Measurements from ENCODE around the gene C12orf42. TPM values are rescaled to one million over a fixed set of nuclear protein-coding genes. Genes with fewer than 3 reads are reported as not detected.

Gene C12orf42
- total RNA-seq, 1 donor from 2014 or later, result not detected

DNA sequence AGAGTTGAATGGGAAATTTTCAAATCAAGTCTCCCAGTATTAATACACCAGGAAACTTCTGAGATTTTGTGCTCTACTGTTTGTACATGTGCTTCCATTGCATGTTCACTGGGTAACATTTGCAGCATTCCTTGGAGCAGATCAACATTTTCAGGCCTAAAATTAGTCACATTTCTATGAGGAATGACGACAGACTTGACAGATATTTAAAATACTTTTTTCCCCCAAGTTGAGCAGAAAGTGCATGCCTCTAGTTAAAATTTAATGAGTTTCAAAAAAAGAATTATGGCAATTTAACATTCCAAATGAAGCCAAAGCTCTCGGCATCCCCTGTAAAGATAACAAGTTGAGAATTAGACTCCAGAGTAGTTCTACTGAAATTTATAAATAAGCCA lies 72.3 kb downstream of the C12orf42 start:
- H3K4me3 Mint-ChIP-seq (ENCODE audit: unreplicated experiment), result no peak overlapping the region
- no peaks in the 10 kb centered on the region for H3K27me3 Mint-ChIP-seq (ENCODE audit: unreplicated experiment)
- no peaks in the 10 kb centered on the region for H3K36me3 Mint-ChIP-seq (ENCODE audit: unreplicated experiment)
- peaks cover 4% of the 10 kb centered on the region for H3K9me3 Mint-ChIP-seq (ENCODE audit: unreplicated experiment)
- TF ChIP-seq, protein P1, sequence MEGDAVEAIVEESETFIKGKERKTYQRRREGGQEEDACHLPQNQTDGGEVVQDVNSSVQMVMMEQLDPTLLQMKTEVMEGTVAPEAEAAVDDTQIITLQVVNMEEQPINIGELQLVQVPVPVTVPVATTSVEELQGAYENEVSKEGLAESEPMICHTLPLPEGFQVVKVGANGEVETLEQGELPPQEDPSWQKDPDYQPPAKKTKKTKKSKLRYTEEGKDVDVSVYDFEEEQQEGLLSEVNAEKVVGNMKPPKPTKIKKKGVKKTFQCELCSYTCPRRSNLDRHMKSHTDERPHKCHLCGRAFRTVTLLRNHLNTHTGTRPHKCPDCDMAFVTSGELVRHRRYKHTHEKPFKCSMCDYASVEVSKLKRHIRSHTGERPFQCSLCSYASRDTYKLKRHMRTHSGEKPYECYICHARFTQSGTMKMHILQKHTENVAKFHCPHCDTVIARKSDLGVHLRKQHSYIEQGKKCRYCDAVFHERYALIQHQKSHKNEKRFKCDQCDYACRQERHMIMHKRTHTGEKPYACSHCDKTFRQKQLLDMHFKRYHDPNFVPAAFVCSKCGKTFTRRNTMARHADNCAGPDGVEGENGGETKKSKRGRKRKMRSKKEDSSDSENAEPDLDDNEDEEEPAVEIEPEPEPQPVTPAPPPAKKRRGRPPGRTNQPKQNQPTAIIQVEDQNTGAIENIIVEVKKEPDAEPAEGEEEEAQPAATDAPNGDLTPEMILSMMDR (IDR thresholded peaks at IDR 0.05), result no peak
- H3K4me1 Mint-ChIP-seq (ENCODE audit: unreplicated experiment), result no peaks in the 10 kb centered on the region
- no peak for DNase-seq (ENCODE audit: extremely low spot score, unreplicated experiment)
- no peak overlapping the region for H3K27ac Mint-ChIP-seq (ENCODE audit: unreplicated experiment)

DNA sequence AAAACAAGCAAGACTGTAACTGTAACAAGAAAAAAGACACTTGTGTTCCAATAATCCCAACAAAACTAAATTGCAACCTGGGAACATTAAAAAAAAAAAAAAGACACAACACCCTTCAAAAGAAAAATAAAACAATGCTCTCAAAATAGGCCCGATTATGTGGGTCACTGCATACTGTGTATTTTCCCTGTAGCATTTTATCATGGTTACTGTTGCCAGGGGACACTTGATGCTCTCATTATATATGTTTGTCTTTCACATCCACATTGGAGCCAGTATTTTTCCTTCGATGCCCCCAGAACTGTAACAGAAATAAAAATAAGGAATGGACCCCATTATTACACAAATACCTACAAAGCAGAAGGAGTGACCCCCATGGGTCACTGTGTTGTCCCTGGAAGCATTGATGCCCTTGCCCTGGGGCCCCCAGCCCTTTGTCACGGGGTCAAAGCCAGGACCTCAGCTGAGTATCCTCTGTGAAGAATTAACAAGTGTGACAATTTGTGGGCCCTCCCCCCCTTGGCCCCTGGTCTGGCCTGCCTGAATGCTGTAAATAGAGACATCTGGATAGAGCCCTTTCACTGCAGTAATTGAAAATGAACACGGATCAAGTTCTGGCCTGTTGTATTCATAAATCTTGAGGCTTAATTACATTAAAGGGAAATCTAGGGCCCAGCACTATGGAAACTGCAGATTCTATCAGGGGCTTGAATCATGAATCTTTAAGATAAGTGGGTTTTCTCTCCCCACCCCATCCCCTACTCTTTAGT lies 72.8 kb downstream of the C12orf42 start:
- Mint-ChIP-seq H3K4me3 (ENCODE audit: unreplicated experiment) (no peak overlapping the region), H3K27me3 (ENCODE audit: unreplicated experiment) (no peaks in the 10 kb centered on the region), H3K27ac (ENCODE audit: unreplicated experiment) (no peak overlapping the region), H3K9me3 (ENCODE audit: unreplicated experiment) (peaks cover 4% of the 10 kb centered on the region), H3K4me1 (ENCODE audit: unreplicated experiment) (no peaks in the 10 kb centered on the region), H3K36me3 (ENCODE audit: unreplicated experiment) (no peaks in the 10 kb centered on the region)
- no peak for DNase-seq (ENCODE audit: extremely low spot score, unreplicated experiment)
- TF ChIP-seq, protein P1 (IDR thresholded peaks at IDR 0.05), result no peak

GRCh38 chr12:103422328-103422727 lies 73.4 kb downstream of the C12orf42 start:
- H3K4me3 Mint-ChIP-seq (ENCODE audit: unreplicated experiment), result no peak overlapping the region
- H3K27ac Mint-ChIP-seq (ENCODE audit: unreplicated experiment), result no peak overlapping the region
- no peaks in the 10 kb centered on the region for H3K36me3 Mint-ChIP-seq (ENCODE audit: unreplicated experiment)
- DNase-seq (ENCODE audit: extremely low spot score, unreplicated experiment), result no peak
- TF ChIP-seq, protein P1 (IDR thresholded peaks at IDR 0.05), result no peak
- no peaks in the 10 kb centered on the region for H3K27me3 Mint-ChIP-seq (ENCODE audit: unreplicated experiment)
- peaks cover under 1% of the 10 kb centered on the region for H3K9me3 Mint-ChIP-seq (ENCODE audit: unreplicated experiment)
- H3K4me1 Mint-ChIP-seq (ENCODE audit: unreplicated experiment), result no peaks in the 10 kb centered on the region

DNA sequence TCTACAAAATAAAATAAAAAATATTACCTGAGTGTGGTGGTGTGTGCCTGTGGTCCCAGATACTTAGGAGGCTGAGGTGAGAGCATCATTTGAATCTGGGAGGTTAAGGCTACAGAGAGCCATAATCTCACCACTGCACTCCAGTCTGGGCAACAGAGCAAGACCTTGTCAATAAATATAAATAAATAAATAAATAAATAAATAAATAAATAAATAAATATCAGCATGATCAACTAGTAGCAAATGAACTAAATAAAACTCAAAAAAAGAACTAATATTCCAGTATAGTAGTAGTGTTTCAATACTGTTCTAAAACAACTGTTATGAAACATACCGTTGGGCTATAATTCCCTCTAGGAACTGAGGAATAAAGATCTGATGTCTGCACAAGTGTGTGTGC lies 74.4 kb downstream of the C12orf42 start:
- no peak for DNase-seq (ENCODE audit: extremely low spot score, unreplicated experiment)
- H3K27ac Mint-ChIP-seq (ENCODE audit: unreplicated experiment), result no peak overlapping the region
- no peaks in the 10 kb centered on the region for H3K4me1 Mint-ChIP-seq (ENCODE audit: unreplicated experiment)
- no peaks in the 10 kb centered on the region for H3K36me3 Mint-ChIP-seq (ENCODE audit: unreplicated experiment)
- no peaks in the 10 kb centered on the region for H3K9me3 Mint-ChIP-seq (ENCODE audit: unreplicated experiment)
- H3K4me3 Mint-ChIP-seq (ENCODE audit: unreplicated experiment), result no peak overlapping the region
- H3K27me3 Mint-ChIP-seq (ENCODE audit: unreplicated experiment), result no peaks in the 10 kb centered on the region
- TF ChIP-seq, protein P1 (IDR thresholded peaks at IDR 0.05), result no peak

DNA sequence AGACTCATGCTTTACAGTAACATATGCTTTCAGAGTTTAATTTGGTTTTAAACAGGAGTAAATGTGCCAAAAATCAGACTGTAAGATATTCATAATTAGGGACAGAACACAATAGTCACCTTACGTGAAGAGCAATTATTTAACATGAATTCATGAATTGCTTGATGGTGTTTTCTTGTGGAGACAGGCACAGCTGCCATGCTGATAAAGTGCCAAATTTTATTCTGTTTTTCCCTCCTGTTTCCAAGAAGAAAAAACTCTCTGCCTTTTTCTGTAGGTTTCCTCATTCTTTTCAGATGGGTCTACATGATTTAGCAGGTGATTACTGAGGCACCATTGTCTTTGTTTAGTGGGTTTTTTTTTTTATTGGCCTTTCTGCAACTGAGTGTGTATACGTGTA lies 80.1 kb downstream of the C12orf42 start:
- no peak for DNase-seq (ENCODE audit: extremely low spot score, unreplicated experiment)
- Mint-ChIP-seq H3K4me3 (ENCODE audit: unreplicated experiment) (no peak overlapping the region), H3K27ac (ENCODE audit: unreplicated experiment) (no peak overlapping the region), H3K9me3 (ENCODE audit: unreplicated experiment) (no peaks in the 10 kb centered on the region), H3K27me3 (ENCODE audit: unreplicated experiment) (no peaks in the 10 kb centered on the region), H3K4me1 (ENCODE audit: unreplicated experiment) (no peaks in the 10 kb centered on the region), H3K36me3 (ENCODE audit: unreplicated experiment) (no peaks in the 10 kb centered on the region)
- TF ChIP-seq, protein P1 (IDR thresholded peaks at IDR 0.05), result no peak
